ENCODE results near the gene KCNN3.

The KCNN3 gene

GRCh38 chr1:154810571-154810970, 59.5 kb downstream of the KCNN3 start:
- DNase-seq, result no peak

- no peak for DNase-seq
These were observed 60.4 kb downstream of the KCNN3 start for GRCh38 chr1:154809436-154810413.

DNA sequence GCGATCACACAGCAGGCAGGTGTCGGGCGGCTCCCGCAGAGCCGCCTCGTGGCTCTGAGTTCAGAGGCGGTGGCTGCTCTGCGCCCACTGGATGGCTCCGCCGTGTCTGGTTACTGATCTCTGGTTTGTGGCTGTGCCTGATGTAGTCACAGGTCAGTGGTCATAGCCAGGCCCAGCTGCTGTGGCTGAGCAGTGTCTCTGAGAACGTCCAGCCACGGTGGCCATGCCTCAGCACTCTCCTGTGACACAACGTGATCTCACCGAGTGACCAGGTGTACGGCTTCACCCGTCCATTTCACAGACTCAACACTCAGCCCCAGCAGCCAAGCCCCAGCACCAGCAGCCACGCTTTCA, 61.2 kb downstream of the KCNN3 start:
- DNase-seq, result no peak

DNA sequence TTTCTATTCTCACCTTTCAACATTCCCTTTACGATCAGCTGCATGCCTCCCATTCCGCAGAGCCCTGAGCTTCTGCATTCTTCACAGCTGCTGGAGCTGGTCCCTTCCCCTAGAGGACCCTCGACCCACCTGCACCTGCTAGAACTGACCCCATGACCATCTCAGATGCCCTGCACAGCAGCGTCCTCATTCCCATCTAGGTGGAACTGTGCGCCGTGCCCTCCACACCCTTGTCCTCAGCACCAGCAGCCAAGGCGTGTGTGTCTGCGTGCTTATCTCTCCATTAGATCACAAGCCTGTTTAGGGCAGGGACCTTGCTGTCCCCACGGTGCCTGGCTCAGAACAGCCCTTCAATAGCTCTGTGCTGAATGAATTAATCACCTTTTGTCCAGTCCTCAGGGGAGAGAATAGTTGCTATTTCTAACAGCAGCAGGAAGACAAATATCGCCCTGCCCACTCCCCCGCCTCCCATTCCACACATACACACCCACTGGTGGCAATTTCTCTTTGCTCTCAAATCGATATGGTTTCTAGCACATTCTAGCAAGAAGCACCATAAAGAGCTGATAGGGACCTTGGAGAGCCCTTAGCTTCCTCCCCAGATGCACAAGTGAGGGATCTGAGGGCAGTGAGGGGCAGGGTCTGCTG, 61.7 kb downstream of the KCNN3 start:
- no peak for DNase-seq

GRCh38 chr1:154807048-154807591, 63.0 kb downstream of the KCNN3 start:
- no peak for DNase-seq

DNA sequence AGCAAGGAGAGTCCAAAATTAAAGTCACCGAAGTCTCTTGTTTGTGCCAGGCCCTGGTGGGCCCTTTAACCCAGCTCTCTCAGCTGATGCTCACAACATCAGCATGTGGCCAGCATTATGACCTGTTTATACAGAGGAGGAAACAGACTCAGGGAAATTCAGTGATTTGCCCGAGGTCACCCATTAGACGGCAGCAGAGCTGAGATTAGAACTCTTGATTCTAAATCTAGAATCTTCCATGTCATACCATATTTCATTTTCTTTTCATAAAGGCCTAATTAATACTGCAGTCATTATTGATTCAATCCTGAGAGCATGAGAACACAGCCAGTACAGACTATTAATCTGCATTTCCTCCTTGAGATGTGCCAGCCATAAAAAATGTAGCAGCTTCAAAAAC, 63.7 kb downstream of the KCNN3 start:
- no peak for DNase-seq

GRCh38 chr1:154802982-154803920, 66.8 kb downstream of the KCNN3 start:
- DNase-seq, result no peak

DNA sequence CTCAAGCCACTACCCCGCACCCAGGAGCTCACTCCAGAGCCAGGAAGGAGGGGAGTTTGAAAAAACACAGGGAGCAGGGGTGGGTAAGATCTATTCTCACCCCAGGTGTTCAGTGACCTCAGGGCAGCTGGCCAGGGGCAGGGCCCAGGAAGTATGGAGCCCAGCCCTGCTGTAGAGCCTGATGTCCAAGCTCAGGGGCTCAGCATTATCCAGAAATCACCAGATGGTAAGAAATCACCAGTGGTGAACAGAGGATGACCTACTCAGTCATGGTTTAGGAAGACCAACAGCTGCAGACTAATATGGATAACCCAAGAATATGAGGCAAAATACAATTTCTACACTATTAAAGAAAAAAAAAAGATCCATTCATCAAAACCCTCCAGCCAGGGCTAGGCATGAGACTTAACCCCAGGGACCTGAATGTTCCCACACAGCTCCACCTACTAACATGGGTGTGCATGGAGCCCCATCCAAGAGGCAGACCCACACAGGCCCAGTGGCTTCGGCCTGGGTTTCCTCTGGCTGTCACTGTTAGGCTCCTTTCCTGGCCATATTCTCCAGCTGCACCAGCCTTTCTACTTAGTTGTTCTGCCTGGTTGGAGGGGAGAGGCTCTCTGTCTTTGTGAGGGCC, 67.6 kb downstream of the KCNN3 start:
- DNase-seq, result no peak

GRCh38 chr1:154801234-154802011, 68.7 kb downstream of the KCNN3 start:
- no peak for DNase-seq

- DNase-seq, result no peak
These were observed 70.9 kb downstream of the KCNN3 start for GRCh38 chr1:154799188-154799587.

GRCh38 chr1:154798645-154799044, 71.4 kb downstream of the KCNN3 start:
- no peak for DNase-seq

GRCh38 chr1:154797175-154797574, 72.9 kb downstream of the KCNN3 start:
- no peak for DNase-seq

DNA sequence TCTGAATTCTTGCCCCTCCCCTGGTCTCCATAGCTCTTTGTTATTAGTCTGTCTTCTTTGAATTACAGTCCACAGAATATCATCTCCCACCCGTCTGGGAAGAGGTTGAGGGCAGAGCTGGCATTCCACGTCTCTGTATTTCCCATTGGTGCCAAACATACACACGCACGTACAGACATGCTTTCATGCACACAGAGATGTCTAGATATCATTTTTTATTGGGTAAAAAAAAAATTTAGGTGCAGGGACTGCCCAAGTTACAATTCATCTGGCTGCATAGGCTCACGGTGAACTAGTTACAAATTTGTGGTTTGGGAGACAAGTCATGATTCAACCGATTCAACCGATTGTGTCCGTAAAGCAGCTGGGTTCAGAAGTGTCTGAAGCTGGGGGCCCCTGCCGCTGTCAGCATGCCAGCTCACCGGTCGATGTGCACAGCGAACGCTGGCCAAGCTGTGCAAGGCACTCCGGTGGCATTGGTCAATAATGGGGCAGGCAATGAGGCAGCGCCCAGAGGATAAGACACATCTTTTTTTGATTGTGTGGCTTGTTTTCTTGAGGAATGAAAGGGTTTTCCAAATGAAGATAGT, 73.7 kb downstream of the KCNN3 start:
- no peak for DNase-seq

DNA sequence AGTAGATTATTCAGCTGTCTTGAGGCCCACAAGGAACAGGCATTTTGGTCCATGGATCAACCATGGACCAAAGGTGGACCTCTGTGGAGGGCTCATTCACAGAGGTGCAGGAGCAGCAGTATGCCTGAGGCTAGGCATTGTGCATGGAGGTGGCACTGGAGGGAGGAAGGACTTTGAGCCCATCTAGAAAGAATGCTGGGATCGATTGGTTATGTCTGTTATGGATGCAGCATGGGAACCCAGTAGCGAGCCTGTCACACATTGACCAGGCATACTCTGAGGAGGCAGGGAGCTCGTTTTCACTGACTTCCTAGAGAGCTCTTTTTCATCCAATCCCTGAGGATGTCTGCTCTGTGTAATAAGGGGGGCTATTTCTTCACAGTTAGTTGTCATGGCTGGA, 75.5 kb downstream of the KCNN3 start:
- DNase-seq, result no peak

DNA sequence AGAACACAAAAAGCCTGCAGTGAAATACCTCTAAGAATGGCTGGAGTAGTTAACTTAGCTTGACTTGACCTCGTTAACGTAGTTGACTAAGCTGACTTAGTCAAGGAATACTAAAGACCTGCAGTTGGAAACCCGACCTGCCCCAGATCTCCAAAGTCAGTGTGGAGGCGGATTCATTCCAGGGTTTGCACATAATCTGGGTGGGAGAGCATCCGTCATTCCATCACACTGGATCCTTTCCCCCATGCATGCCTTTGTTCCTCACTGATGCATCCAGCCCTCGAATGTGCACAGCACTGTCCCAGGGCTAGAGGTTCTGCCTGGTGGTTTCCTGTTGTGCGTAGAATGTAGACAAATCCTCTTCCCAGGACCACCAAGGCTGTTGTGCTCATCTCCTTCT, 76.4 kb downstream of the KCNN3 start:
- DNase-seq, result no peak

DNA sequence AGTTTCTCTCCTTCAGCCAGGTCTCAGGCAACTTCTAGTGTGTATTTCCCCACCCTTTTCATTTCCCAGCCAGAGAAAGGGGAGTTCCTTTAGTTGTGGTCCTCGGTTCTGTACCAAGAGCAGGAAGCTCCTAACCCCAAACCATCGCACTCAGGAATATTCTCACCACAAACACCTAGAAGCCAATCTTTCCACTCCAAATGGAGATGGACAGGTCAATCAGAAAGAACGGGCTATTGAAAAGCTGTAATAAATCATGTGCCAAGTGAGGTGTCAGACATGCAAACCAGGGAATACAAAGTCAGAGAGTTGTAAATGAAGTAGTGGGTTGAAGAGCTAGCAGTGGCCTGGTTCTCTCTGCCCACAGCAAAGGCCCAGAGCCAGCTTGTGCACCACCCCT, 77.2 kb downstream of the KCNN3 start:
- no peak for DNase-seq

GRCh38 chr1:154791292-154792166, 78.6 kb downstream of the KCNN3 start:
- DNase-seq, result peak; percentile 41

- no peak for DNase-seq
These were observed 81.2 kb downstream of the KCNN3 start for GRCh38 chr1:154788886-154789285.

GRCh38 chr1:154788110-154788870, 81.8 kb downstream of the KCNN3 start:
- no peak for DNase-seq
